Ascending aorta (tissue), 2 donors: ENCODE measurements around the gene NUDT1. TPM values are rescaled to one million over a fixed set of nuclear protein-coding genes. Genes with fewer than 3 reads are reported as not detected.

Experiments used
- DNase-seq, 2 donors: peaks; one replicate each; pipeline ENCODE4 v3.0.0-alpha.2; 2019; ENCODE audit warnings: low spot score in 2 of 2
- H3K27ac ChIP-seq, 2 donors: fragments of 200-600 bp; sonication (generic); one replicate each; pipeline ENCODE4 v1.5.1; 2016 to 2017; ENCODE audit warnings: mild to moderate bottlenecking in 1 of 2
- H3K27me3 ChIP-seq: fragments of 200-600 bp; sonication (generic); one replicate; pipeline ENCODE4 v1.5.1; 2017
- H3K36me3 ChIP-seq, 2 donors: fragments of 200-600 bp; sonication (generic); one replicate each; pipeline ENCODE4 v1.5.1; 2016
- H3K4me1 ChIP-seq, 2 donors: fragments of 200-600 bp; sonication (generic); one replicate each; pipeline ENCODE4 v1.5.1; 2016 to 2017; ENCODE audit warnings: mild to moderate bottlenecking in 1 of 2
- H3K4me3 ChIP-seq, 2 donors: fragments of 200-600 bp; sonication (generic); one replicate each; pipeline ENCODE4 v1.5.1; 2016 to 2017; ENCODE audit warnings: mild to moderate bottlenecking in 1 of 2
- H3K9me3 ChIP-seq, 2 donors: fragments of 200-600 bp; sonication (generic); one replicate each; pipeline ENCODE4 v1.5.1; 2016
- CTCF ChIP-seq, 3 experiments: fragments of 200-600 bp in 2 of 3; fragments of 450-650 bp in 1 of 3; sonication (generic) in 2 of 3; IDR thresholded peaks; one replicate each; pipeline ENCODE4 v1.5.1; 2016 to 2019; ENCODE audit warnings: antibody characterized with exemption in 3 of 3, mild to moderate bottlenecking in 1 of 3, moderate library complexity in 1 of 3
- intact Hi-C: fragments of 100-400 bp; cut with DNase I; formaldehyde crosslinking; loops from one replicate; pipeline ENCODE4 v1.15.1; 2023
- total RNA-seq: library from RNA; depleted of rRNA; stranded (reverse); fragments of >200 nt; gene quantifications from one replicate; pipeline ENCODE4 v1.1.0, GENCODE V29; 2016

Gene NUDT1
- total RNA-seq, 1 donor from 2014 or later = 9.0 TPM

DNA sequence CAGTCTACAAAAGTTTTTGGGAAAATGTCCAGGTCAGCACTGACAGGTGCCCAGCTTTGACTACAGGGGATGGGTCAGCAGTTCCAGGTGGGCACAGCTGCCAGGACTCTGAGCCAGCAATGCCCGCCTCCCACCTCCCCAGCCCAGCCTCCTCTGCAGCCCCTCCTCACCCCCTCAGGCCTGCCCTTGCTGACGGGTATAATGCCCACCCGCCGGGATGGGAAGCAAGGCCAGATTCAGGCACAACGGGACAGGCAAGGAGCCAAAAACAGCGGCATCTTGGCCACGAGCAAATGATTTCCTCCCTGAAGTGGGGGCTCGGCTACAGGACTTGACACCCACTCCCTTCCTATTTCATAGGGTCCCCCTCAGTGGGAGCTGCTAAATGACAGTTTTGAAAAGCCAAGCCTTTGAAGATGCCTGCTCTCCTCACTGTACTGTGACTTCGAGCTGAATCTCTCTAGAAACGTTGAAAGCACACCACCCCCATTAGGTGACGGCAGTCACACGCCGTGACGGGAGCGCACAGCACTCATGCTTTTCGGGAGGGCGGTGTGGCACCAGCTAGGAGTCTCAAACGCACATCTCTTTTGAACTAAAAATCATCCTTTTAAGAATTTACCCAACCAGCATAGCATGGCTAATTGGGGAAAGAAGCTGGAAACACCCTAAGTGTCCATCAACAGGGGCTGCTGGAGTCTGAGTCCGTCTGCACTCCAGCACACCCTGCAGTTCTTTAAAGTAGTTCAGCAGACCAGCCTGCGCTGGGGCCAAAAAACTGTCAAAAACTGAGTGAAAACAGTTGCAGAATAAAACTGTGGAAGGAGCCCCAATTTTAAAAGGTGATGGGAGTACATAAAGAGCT, 38.9 kb upstream of the NUDT1 start:
- no peak for TF ChIP-seq CTCF (IDR thresholded peaks at IDR 0.05)
- Histone ChIP-seq H3K36me3 (peaks cover 0 to 22% of the 10 kb centered on the region in 2 donors), H3K27ac (no peak overlapping the region), H3K4me1 (peaks cover 0 to 4% of the 10 kb centered on the region in 2 donors), H3K4me3 (no peak overlapping the region), H3K27me3 (no peaks in the 10 kb centered on the region), H3K9me3 (no peaks in the 10 kb centered on the region)
- peak in 1 of 2 donors; percentile 19 for DNase-seq
- intact Hi-C loops = no loop called here

GRCh38 chr7:2203766-2204300, 38.2 kb upstream of the NUDT1 start:
- TF ChIP-seq CTCF (IDR thresholded peaks at IDR 0.05) = no peak
- intact Hi-C loops = no loop called here
- peak in 1 of 2 donors; percentile 27 for DNase-seq
- Histone ChIP-seq H3K36me3 (peaks cover 0 to 27% of the 10 kb centered on the region in 2 donors), H3K27ac (no peak overlapping the region), H3K4me1 (peaks cover 0 to 4% of the 10 kb centered on the region in 2 donors), H3K9me3 (no peaks in the 10 kb centered on the region), H3K27me3 (no peaks in the 10 kb centered on the region), H3K4me3 (no peak overlapping the region)

GRCh38 chr7:2204446-2204845, 37.6 kb upstream of the NUDT1 start:
- Histone ChIP-seq H3K36me3 (peaks cover 0 to 25% of the 10 kb centered on the region in 2 donors), H3K27me3 (no peaks in the 10 kb centered on the region), H3K9me3 (no peaks in the 10 kb centered on the region), H3K27ac (no peak overlapping the region), H3K4me1 (peaks cover 0 to 4% of the 10 kb centered on the region in 2 donors), H3K4me3 (no peak overlapping the region)
- TF ChIP-seq CTCF (IDR thresholded peaks at IDR 0.05) = no peak
- DNase-seq = peak in 1 of 2 donors; percentile 16
- intact Hi-C loops = no loop called here

DNA sequence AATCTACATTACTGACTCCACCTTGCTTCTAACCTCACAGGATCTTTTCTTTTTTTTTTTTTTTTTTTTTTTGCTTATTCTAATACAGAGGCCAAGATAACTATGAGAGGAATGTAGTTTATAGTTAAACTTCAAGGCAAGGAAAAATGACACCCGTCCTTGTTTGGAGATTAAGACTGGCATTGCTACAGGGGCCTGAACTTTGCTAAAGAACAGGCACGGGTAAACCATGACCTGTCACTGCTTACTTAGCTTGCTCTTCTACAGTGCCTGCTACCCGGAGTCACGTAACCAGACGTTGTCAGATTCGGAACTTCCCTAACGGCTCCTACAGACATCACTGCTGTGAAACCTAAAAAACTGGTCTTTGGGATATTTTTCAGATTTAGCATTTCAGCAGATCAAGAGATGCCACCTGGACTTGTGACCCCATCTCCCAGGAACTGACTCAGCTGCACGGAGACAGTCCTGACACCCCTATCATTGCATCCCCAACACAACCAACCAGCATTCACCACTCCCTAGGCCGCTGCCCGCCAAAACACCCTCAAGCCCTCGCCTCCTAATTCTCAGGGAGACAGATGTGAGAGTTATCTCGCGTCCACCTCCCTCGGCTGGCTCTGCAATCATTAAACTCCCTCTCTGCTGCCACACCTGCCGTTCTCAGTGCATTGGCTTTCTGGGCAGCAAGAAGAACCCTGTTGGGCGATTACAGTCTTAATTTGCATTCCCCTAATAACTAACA, 36.8 kb upstream of the NUDT1 start:
- H3K36me3 ChIP-seq = peaks cover 0 to 17% of the 10 kb centered on the region in 2 donors
- H3K4me1 ChIP-seq = peaks cover 0 to 4% of the 10 kb centered on the region in 2 donors
- no peak for TF ChIP-seq CTCF (IDR thresholded peaks at IDR 0.05)
- intact Hi-C loops = loop anchor here (5.0 kb wide), 1 partner anchor 623 kb away; no protein-coding TSS in a partner anchor
- H3K27me3 ChIP-seq = no peaks in the 10 kb centered on the region
- DNase-seq = no peak
- H3K27ac ChIP-seq = no peak overlapping the region
- no peaks in the 10 kb centered on the region for H3K9me3 ChIP-seq
- H3K4me3 ChIP-seq = no peak overlapping the region

DNA sequence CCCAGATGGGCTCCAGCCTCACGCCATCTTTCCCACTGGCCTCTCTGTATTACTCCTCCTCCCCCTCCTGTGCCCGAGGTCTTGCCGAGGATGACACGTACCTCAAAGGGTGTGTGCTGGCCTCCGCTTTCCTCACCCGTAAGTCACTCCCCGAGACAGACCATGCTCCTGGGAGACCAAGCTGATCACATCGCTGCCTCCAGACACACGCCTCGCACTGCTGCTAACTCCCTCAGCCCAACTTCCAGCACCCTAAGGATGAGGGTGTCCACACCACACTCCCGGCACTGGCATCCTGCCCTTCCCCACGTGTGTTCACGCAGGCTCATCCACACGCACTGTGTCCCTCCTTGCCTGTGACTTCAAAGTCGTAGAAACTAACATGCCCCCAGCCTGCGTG, 33.3 kb upstream of the NUDT1 start:
- Histone ChIP-seq H3K27me3 (no peaks in the 10 kb centered on the region), H3K9me3 (no peaks in the 10 kb centered on the region), H3K36me3 (peaks cover 19 to 47% of the 10 kb centered on the region in 2 donors), H3K27ac (no peak overlapping the region), H3K4me1 (peaks cover 0 to 4% of the 10 kb centered on the region in 2 donors), H3K4me3 (no peak overlapping the region)
- intact Hi-C loops = loop anchor here (2.0 to 5.0 kb wide), 3 partner anchors 104 to 626 kb away; no protein-coding TSS in a partner anchor
- no peak for TF ChIP-seq CTCF (IDR thresholded peaks at IDR 0.05)
- no peak for DNase-seq
